RPMI7951 (cell line): Measurements from ENCODE around the gene B3GNT7. TPM values are rescaled to one million over a fixed set of nuclear protein-coding genes. Genes with fewer than 3 reads are reported as not detected.
A peak's percentile ranks its signal among the peaks of the same experiment; 100 is the strongest.
"Not testable (repeated sequence)": the region's sequence is repeated elsewhere in the genome, so short reads cannot be mapped to it uniquely, and the experiment has no call there.

Source experiments
- DNase-seq: peaks from one replicate; pipeline ENCODE4 v3.0.0-alpha.2; 2012; ENCODE audit warnings: low read depth
- total RNA-seq: library from RNA; depleted of rRNA; stranded (reverse); fragments of >200 nt; shearing (Covaris generic); gene quantifications from 2 replicates; pipeline ENCODE4 v1.2.3, GENCODE V29; 2014

Gene B3GNT7
- total RNA-seq, 1 experiment from 2014 or later, result 0.60 TPM

DNA sequence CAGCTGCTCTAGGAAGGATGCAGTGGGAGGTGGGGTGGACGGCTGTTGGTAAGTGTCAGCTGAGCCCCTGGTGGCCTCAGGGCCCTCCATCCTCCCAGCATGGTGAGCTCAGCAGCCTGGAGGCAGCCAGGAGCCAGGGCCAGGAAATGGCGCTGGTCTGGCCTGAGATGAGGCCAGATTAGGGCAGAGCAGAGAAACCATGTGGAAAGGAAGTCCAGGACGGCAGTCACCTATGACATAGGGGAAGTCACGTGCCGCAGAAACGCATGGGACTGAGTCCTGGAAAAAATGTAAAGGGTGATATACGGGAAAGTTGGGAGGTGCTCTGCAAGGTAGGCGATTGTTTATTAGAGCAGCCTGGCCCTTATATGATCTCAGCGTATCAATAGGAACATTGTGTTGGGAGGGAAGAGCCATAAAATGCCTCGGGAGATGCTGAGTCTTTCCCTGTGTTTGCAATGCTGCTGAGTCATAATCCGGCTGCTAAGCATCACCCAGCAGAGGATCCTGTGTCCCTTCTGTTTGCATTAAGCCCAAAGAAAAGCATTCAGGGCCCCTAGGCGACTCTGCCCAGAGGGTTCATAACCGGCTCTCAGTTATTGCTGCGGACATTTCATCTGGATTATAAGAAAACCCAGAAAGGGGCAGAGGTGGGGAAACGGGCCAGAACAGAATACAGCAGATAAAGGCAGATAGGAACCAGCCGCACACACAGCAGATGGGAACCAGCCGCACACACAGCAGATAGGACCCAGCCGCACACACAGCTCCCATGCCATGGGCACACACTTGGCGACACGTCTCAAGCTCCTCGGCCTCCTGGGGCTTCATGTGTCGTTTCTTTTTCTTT lies 30.3 kb upstream of the B3GNT7 start:
- peak; percentile 96 for DNase-seq

DNA sequence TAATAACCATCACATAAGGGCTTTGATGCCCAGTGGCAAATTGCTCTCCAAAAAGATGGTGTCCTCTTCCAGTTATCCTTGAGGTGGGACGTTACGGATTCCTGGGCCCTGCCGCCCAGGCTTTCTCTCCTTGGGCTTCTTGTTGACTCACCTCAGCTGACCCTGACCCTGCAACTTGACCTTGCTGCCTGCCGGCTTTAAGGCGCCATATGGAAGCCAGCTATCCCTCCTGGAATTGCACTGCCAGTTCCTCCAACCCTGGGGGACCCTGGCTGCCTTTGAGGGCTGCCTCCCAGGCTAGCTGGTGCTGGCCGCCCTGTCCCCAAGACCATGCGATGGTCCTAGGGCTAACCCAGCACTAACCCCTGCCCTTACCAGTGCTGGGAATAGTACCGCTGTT lies 28.3 kb upstream of the B3GNT7 start:
- no peak for DNase-seq

GRCh38 chr2:231369580-231370428 lies 25.7 kb upstream of the B3GNT7 start:
- DNase-seq, result no peak

DNA sequence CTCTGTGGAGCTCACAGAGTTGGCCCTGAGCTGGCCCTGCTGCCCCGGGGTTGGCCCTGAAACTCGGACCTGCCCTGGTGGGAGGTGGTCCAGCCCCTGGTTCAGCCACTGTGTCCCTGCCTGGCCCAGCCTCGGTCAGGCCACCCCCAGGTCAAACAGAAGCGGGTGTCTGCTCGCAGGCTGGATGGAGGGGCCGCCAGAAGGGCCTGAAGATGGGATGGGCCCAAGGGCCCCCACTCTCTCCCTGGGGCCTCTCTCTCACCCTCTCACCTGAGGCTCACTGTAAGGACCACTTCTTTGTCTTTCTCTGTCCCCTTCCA lies 25.1 kb upstream of the B3GNT7 start:
- DNase-seq, result no peak

DNA sequence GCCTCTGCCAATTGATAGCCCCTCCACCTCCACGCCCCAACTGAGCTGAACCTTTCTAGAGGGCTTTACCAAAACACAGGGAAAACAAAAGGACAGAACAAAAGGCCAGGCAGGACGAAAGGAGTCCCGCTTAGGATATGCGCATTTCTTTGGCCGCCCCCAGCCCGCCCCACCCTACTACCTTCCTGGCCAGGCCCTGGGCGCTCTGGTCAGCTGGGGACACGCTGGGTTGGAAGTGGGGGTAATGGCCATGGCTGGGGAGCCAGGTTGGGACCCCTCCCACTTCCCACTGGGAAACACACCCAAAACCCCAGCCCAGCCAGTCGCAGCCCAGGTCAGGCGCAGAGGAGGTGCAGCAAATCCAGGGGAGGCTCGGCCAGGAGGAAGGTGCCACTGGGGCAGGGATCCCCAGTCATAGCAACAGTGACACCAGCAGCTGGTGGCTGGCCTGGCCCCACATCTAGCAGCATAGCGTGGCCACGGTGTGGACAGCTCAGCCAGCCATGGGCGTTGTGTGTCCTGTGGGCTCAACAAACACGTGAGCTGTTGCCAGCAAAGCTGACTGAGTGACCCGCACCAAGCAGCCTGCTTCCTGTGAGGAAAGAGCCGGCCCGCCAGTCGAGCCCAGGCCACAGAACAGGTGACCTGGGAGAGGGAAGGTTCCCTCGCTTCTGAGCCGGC lies 24.6 kb upstream of the B3GNT7 start:
- DNase-seq, result no peak

DNA sequence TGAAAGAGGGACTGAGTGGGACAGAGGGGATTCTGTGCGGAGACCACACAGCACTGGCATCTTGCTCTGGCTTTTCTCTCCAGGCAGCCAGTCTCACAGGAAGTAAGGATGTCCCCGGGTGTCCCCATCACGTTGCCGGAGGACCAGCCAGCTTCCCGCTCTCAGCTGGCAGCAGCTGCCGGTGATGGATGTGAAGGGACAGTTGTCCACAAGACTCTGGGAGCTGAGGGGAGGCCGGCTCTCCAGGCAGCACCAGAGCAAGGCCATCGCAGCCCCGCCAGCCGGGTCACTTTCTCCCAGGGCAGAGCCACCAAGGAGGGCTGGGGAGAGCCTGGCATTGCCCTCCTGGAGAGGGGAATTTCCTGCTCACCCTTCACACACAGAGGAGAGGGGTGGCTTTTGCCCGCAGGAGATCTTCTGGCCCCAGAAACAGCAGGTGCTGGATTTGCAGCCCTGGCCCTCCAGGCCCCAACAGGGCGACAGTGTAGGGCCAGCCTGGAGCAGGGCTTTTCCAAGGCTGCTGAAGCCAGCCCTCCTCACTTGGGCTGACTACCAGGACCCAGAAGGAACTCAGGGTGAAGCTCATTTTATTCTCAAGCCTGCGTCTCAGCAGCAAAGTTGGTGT lies 24.0 kb upstream of the B3GNT7 start:
- no peak for DNase-seq

- no peak for DNase-seq
Observed at GRCh38 chr2:231372326-231372725, 23.2 kb upstream of the B3GNT7 start.

DNA sequence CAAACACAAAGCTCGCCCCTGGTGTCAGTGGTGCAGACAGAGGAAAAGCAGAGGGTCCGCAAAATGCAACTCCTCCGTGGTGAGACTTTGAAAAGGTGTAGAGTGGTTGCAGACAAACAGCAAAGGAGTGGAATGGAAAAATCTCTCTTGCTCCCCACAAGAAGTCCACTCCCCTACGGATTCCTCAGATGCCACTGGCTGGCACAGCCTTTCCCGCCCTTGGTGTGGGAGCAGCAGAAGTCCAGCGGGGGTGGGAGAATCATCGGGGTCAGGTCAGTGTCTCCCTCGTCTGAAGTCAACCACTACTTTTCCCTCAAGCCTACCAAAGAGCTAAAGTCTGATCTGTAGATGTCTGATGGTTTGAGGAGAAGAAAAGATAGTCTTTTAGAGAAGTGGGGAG lies 22.3 kb upstream of the B3GNT7 start:
- no peak for DNase-seq

DNA sequence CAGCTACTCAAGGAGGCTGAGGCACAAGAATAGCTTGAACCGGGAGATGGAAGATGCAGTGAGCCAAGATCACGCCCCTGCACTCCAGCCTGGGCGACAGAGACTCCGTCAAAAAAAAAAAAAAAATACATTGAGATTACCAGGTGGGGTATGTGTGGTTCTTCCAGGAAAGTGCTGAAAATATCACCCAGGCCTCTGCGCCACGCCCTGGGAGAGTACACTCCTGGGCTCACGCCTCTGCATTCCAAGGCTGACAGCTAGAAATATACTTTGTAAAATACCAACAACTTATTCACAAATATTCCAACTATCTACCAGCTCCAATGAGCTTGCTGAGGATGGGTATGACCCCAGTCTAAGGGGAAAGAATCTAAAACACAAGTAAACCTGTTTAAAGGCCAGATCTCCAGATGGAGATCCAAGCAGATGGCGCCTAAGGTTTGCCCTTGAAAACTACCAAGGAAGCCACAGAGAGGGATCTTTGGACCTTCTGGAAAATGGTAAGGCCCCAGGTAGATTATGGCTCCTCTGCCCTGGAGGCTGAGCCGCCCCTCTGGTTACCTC lies 21.6 kb upstream of the B3GNT7 start:
- no peak for DNase-seq

- DNase-seq, result no peak
Observed at GRCh38 chr2:231374771-231375170, 20.7 kb upstream of the B3GNT7 start.

- DNase-seq, result not testable (repeated sequence)
Observed at GRCh38 chr2:231375994-231376615, 19.4 kb upstream of the B3GNT7 start.

GRCh38 chr2:231376857-231377256 lies 18.7 kb upstream of the B3GNT7 start:
- DNase-seq, result no peak

GRCh38 chr2:231378026-231378722 lies 17.3 kb upstream of the B3GNT7 start:
- DNase-seq, result no peak

DNA sequence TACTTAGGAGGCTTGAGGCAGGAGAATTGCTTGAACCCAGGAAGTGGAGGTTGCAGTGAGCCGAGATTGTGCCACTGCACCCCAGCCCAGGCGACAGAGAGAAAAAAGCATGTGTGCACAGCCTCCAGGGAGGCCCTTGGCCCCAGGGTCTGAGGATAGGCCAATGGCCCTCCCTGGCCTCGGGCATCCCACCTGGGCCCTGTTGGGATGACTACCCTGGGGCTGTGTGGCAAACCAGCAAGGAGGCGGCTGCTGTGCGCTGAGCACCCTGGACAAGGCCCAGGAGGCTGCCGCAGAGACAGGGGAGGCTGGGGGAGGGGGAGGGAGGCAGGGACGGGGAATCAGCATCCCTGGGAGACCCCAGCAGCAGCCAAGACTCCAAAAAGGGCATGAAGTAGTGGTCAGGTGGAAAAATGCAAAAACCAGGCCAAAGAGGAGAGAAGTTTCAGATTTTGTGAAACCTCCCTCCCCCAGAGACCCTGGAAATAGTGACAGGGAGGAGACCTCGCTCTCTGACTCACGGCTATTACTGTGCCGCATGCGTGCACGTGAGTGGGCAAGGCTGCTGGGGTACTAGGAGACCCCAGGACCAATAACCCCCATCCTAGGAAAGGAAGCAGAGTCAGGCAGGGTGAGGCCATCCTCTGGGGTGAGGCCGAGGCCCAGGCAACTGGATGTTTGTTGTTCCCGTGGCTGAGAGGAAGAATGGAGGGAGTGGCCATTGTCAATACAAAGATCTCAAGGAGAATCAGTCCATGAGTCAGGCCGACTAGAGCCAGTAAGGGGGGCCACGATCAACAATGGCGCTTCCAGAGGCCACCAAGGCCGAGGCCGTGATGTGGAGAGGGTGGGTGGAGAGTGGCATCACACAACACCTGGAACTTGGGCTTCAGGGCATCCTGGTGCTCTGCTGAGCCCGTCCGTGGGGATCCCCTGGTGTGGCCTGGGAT lies 16.0 kb upstream of the B3GNT7 start:
- DNase-seq, result no peak

DNA sequence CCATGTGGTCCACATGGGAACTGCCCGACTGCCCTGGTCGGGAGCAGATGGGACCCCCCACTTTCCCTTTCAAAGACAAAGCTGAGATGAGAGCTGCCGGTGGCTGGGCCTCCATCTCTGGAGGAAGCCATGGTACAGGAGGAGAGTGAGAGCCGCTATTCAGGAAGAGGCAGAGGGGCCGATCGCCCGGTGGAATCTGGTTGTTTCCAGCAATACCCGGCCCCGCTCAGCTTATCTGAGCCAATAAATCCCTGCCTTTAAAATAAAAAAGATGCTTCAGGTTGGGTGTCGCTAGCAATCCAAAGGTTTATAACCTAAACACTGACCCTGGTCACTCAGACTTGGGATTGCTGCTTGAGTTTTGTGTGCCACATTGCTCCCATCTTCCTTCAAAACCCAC lies 15.2 kb upstream of the B3GNT7 start:
- no peak for DNase-seq

DNA sequence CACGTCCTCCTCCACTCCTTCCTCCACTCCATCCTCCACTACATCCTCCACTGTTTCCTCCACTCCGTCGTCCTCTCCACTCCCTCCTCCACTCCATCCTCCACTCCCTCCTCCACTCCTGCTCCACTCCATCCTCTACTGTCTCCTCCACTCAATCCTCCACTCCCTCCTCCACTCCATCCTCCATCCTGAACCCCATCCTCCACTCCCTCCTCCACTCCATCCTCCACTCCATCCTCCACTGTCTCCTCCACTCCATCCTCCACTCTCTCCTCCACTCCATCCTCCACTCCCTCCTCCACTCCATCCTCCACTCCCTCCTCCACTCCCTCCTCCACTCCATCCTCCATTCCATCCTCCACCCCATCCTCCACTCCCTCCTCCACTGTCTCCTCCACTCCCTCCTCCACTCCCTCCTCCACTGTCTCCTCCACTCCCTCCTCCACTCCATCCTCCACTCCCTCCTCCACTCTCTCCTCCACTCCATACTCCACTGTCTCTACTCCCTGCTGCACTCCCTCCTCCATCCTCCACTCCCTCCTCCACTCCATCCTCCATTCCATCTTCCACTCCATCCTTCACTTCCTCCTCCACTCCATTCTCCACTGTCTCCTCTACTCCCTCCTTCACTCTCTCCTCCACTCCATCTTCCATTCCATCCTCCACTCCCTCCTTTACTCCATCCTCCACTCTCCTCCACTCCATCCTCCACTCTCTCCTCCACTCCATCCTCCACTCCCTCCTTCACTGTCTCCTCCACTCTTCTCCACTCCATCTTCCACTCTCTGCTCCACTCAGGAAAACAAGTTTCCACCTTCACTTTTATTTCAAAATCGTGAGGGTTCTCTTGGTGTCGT lies 14.3 kb upstream of the B3GNT7 start:
- DNase-seq, result no peak

DNA sequence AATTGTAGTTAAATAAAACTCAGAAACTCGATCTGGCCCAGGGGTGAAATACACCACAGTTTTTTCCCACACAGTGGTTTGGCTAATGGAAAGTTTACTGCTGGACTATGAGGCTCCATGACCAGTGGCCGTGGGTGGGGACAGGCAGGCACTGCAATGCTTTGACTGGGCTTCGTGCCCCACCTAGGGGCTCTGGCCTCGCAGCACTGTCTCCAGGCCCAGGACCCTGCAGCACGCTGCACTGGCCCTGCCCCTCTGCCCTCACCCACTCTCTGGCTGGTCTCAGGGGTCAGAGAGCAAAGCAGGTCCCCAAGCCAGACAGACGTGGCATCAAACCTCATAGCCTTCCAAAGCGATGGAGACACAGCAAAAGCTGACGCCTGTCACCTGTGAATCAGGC lies 13.4 kb upstream of the B3GNT7 start:
- no peak for DNase-seq

GRCh38 chr2:231383416-231384108 lies 11.9 kb upstream of the B3GNT7 start:
- DNase-seq, result peak; percentile 86
